Progenitor cell of endocrine pancreas (in vitro differentiated cells): ENCODE data around the gene ITPR3. TPM values are rescaled to one million over a fixed set of nuclear protein-coding genes. Genes with fewer than 3 reads are reported as not detected.
A peak's percentile ranks its signal among the peaks of the same experiment; 100 is the strongest.

ENCODE experiments used
- DNase-seq: peaks from one replicate; pipeline ENCODE4 v3.0.0; 2021; ENCODE audit warnings: low spot score; ENCODE audit not compliant: unreplicated experiment
- H3K27ac Mint-ChIP-seq: 2 replicates; pipeline ENCODE4 v1.8.0; 2021; ENCODE audit warnings: mild to moderate bottlenecking, moderate library complexity, mixed read lengths
- H3K27me3 Mint-ChIP-seq: 2 replicates; pipeline ENCODE4 v1.8.0; 2021; ENCODE audit warnings: mixed read lengths
- H3K36me3 Mint-ChIP-seq: 2 replicates; pipeline ENCODE4 v1.8.0; 2022; ENCODE audit warnings: mixed read lengths; ENCODE audit not compliant: insufficient read depth
- H3K4me1 Mint-ChIP-seq: 2 replicates; pipeline ENCODE4 v1.8.0; 2021; ENCODE audit warnings: low read depth, mixed read lengths
- H3K4me3 Mint-ChIP-seq: 2 replicates; pipeline ENCODE4 v1.8.0; 2021; ENCODE audit warnings: low read depth, mild to moderate bottlenecking, moderate library complexity, mixed read lengths
- H3K9me3 Mint-ChIP-seq: 2 replicates; pipeline ENCODE4 v1.8.0; 2021; ENCODE audit warnings: low read depth, mixed read lengths
- long read RNA-seq: library from polyadenylated mRNA; unstranded; transcript quantifications from one replicate; pipeline ENCODE4 v2.0.0, GENCODE V29; 2020
- total RNA-seq: library from RNA; stranded (reverse); gene quantifications from 2 replicates; pipeline ENCODE4 v1.2.1, GENCODE V29; 2021
- TF ChIP-seq, protein P1 (sequence below): fragments of 200-600 bp; sonication (generic); IDR thresholded peaks from one replicate; pipeline ENCODE4 v1.5.0; 2021; ENCODE audit warnings: antibody characterized with exemption, mild to moderate bottlenecking; ENCODE audit not compliant: unreplicated experiment

ITPR3 gene
- 28.3 and 30.4 TPM in 2 replicates for total RNA-seq
- long read RNA-seq, partial matches to known transcripts: 24 of 26 reads
- long read RNA-seq, other reads (novel, unspliced or antisense): 2 of 26 reads

DNA sequence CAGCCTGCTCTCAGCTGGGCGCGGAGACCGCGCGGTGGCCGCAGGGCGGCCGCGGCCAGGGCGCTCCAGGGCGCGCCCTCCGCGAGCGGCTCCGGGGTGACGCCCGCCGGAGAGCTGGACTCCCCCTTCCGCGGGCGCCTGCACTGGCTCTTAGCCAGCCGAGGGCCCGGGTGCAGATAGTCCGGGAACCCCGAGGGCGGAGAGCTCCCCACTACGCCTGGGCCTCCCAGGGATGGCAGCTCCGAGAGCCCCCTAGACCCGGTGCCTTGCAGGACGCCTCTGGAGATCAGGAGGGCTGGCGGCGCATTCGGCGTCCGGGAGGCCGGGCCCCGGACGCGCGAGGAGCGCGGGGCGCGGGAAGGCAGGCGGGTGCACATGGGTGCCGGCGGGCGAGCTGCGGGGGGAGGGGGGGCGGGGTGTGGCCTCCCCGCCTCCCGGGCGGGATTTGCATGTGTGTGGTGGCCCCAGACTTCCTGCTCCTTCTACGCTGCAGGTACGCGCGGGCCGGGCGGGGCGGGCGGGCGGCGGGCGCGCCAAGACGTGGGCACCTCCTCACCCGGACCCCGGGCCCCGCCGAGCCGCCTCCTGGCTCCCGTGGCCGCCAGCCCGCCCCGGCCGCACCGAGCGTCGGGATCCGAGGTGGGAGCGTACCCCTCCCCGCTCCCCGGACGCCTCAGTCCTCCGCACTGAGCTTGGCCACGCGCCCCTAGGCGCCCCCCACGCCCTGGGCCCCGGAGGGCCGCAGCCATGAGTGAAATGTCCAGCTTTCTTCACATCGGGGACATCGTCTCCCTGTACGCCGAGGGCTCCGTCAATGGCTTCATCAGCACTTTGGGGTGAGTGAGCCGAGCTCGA is at the start of gene ITPR3:
Gene ITPR3, plus strand, starts transcription at position 467 of the 855 bp plus-strand sequence. Its CDS starts 281 bp downstream, at position 748.
- peak within 1 kb of the TSS; percentile 78 for H3K4me3 Mint-ChIP-seq
- peaks cover 3% of the 10 kb centered on the region for H3K36me3 Mint-ChIP-seq
- H3K4me1 Mint-ChIP-seq: peaks cover 19% of the 10 kb centered on the region
- DNase-seq: no peak
- TF ChIP-seq, protein P1, sequence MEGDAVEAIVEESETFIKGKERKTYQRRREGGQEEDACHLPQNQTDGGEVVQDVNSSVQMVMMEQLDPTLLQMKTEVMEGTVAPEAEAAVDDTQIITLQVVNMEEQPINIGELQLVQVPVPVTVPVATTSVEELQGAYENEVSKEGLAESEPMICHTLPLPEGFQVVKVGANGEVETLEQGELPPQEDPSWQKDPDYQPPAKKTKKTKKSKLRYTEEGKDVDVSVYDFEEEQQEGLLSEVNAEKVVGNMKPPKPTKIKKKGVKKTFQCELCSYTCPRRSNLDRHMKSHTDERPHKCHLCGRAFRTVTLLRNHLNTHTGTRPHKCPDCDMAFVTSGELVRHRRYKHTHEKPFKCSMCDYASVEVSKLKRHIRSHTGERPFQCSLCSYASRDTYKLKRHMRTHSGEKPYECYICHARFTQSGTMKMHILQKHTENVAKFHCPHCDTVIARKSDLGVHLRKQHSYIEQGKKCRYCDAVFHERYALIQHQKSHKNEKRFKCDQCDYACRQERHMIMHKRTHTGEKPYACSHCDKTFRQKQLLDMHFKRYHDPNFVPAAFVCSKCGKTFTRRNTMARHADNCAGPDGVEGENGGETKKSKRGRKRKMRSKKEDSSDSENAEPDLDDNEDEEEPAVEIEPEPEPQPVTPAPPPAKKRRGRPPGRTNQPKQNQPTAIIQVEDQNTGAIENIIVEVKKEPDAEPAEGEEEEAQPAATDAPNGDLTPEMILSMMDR: no peak
- H3K9me3 Mint-ChIP-seq: no peaks in the 10 kb centered on the region
- H3K27me3 Mint-ChIP-seq: peaks cover 42% of the 10 kb centered on the region
- peak within 1 kb of the TSS; percentile 42 for H3K27ac Mint-ChIP-seq

DNA sequence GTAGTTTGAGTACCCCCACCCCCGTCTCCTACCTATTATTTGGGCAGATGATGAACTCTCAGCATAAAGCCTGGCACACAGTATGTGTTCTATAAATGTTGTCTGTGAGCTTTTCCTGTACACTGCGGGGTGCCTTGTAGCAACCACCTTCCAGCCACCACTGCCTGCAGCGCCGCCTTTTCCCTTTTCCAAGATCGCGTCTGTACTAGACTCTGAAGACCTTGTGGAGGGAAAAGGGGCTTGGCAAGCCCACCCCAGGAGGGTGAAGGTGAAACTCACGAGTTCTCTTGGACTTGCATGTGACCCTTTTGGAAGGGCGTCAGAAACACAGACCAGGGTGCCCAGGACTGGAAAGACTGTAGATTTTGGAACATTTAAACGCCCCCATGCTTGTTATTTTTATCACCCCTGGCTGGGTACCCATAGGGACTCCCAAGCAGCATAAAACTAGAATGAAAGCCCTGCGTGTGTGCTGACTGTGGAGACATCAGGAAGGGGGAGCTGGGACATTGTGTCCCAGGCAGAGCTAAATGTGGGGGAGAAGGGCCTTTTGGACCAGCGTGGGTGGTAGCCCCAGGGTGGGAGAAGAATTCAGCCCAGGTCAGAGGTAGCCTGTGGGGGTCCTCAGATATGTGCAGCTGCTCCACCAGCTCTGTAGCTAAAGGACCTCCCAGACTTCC is 49.3 kb upstream of the ITPR3 start:
- Mint-ChIP-seq H3K36me3 (peaks cover 1% of the 10 kb centered on the region), H3K9me3 (no peaks in the 10 kb centered on the region), H3K27ac (peak overlapping the region; percentile 97), H3K4me3 (peak overlapping the region; percentile 88), H3K27me3 (no peaks in the 10 kb centered on the region), H3K4me1 (peaks cover 9% of the 10 kb centered on the region)
- DNase-seq: no peak
- TF ChIP-seq, protein P1: no peak

DNA sequence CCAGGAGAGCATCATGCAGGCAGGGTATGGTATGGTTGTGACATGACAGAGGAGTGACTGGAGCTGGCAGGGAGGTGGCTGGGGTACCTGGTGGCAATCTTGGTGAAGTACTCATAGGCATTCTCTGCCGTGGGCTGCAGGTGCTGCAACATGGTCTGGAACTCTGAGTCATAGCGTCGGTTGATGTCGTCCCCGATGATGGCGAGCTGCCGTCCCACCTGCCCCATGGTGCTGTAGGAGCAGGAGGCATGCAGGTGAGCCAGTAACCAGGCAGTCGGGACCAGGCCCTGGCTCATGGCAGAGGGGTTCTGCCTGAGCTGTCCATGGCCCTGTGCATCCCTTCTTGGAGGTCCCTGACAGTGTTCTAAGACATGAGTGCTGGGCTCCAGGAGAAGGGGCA is 45.9 kb upstream of the ITPR3 start:
- Mint-ChIP-seq H3K36me3 (peaks cover 1% of the 10 kb centered on the region), H3K4me1 (peaks cover 16% of the 10 kb centered on the region), H3K27ac (no peak overlapping the region)

DNA sequence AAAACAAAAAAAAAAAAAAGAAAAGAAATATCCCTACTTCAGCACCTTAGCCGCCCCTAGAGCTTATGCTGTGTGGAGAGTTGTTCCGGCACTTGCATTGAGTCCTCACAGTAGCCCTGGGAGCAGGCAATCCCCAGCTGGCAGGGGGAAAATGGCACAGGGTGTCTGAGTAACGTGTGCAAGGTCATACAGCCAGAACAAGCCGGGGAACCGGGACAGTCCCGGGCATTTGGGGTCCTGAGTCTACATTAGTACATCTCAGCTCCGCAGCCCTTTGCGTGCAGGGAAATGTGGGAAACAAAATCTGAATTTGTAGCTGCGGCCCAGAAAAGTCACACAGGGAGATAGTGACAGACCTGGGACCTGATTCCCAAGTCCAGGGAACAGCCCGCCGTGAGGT is 44.5 kb upstream of the ITPR3 start:
- H3K36me3 Mint-ChIP-seq: peaks cover 1% of the 10 kb centered on the region
- no peak for DNase-seq
- TF ChIP-seq, protein P1: no peak
- H3K27me3 Mint-ChIP-seq: no peaks in the 10 kb centered on the region
- H3K9me3 Mint-ChIP-seq: no peaks in the 10 kb centered on the region
- no peak overlapping the region for H3K4me3 Mint-ChIP-seq
- no peak overlapping the region for H3K27ac Mint-ChIP-seq
- peaks cover 11% of the 10 kb centered on the region for H3K4me1 Mint-ChIP-seq

More for the DNA sequence above, 45.9 kb upstream of the ITPR3 start:
- Mint-ChIP-seq H3K27me3 (no peaks in the 10 kb centered on the region), H3K4me3 (no peak overlapping the region), H3K9me3 (no peaks in the 10 kb centered on the region)
- DNase-seq: no peak
- TF ChIP-seq, protein P1: no peak

DNA sequence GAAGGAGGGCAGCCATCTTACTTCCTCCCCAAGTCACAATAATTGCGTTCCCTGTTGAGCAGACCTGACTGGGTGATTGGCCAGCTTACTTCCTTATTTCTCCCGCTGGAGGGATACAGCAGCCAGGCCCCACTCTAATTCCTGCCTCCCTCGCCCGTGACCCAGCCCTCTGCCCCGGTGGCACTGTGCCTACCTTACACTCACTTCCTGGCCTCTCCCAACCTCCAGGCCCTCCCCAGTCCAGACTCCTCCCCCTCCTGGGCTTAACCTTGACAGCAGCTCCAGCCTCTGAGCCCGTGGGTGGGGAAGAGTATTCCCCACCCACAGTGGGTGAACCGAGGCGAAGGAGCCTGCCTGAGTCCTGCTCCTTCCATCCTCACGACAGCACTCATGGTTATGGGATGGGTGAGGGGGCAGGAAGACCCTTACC is 44.0 kb upstream of the ITPR3 start:
- DNase-seq: no peak
- TF ChIP-seq, protein P1: no peak
- no peaks in the 10 kb centered on the region for H3K27me3 Mint-ChIP-seq
- H3K36me3 Mint-ChIP-seq: peaks cover 1% of the 10 kb centered on the region
- peaks cover 10% of the 10 kb centered on the region for H3K4me1 Mint-ChIP-seq
- H3K9me3 Mint-ChIP-seq: no peaks in the 10 kb centered on the region
- no peak overlapping the region for H3K4me3 Mint-ChIP-seq
- H3K27ac Mint-ChIP-seq: no peak overlapping the region
